Vagina (tissue), 2 donors: ENCODE results near the gene GSK3A.

Experiments
- CTCF ChIP-seq, 3 experiments: fragments of 450-650 bp in 2 of 3; fragments of 200-600 bp in 1 of 3; sonication (generic) in 1 of 3; IDR thresholded peaks; one replicate each; pipeline ENCODE4 v1.5.1; 2017 to 2019; ENCODE audit warnings: antibody characterized with exemption in 3 of 3, mild to moderate bottlenecking in 2 of 3, moderate library complexity in 2 of 3
- POLR2A ChIP-seq, 2 donors: fragments of 450-650 bp; IDR thresholded peaks; one replicate each; pipeline ENCODE4 v1.6.1; 2017; ENCODE audit warnings: antibody characterized with exemption in 2 of 2, mild to moderate bottlenecking in 2 of 2, moderate library complexity in 2 of 2

GRCh38 chr19:42269478-42270345 is 27.3 kb upstream of the GSK3A start:
- TF ChIP-seq CTCF (IDR thresholded peaks at IDR 0.05): no peak
- no peak for TF ChIP-seq POLR2A (IDR thresholded peaks at IDR 0.05)
